ENCODE measurements around the gene CFLAR.

DNA sequence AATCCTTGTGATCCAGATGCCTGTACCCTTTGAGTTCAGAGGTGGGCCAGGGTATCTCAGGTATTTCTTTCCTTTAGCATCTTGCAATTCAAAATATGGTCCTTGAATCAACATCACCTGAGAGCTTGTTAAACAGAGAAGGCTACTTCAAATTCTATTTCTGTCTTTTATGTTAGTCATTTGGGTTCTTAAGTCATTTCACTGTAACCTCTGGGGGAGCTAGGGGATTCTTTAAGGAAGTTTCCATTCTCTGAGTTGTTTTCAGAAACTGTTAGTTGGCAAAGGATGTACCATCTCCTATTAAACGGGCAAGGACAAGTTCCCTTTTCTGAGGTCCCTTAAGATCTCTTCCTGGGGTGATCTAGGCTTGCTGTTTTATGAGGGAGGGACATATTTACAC lies 16.6 kb downstream of the CFLAR start:
- TF ChIP-seq, protein P1, sequence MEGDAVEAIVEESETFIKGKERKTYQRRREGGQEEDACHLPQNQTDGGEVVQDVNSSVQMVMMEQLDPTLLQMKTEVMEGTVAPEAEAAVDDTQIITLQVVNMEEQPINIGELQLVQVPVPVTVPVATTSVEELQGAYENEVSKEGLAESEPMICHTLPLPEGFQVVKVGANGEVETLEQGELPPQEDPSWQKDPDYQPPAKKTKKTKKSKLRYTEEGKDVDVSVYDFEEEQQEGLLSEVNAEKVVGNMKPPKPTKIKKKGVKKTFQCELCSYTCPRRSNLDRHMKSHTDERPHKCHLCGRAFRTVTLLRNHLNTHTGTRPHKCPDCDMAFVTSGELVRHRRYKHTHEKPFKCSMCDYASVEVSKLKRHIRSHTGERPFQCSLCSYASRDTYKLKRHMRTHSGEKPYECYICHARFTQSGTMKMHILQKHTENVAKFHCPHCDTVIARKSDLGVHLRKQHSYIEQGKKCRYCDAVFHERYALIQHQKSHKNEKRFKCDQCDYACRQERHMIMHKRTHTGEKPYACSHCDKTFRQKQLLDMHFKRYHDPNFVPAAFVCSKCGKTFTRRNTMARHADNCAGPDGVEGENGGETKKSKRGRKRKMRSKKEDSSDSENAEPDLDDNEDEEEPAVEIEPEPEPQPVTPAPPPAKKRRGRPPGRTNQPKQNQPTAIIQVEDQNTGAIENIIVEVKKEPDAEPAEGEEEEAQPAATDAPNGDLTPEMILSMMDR (IDR thresholded peaks at IDR 0.05): no peak
- no peak for TF ChIP-seq POLR2AphosphoS5 (IDR thresholded peaks at IDR 0.05; ENCODE audit: insufficient read depth in 1 of 2, low read depth in 1 of 2)
